Nephron progenitor cell (in vitro differentiated cells): Measurements from ENCODE around the gene CERS1.
A peak's percentile ranks its signal among the peaks of the same experiment; 100 is the strongest.

Experiments used
- DNase-seq: peaks from one replicate; pipeline ENCODE4 v3.0.0; 2021
- H3K27ac Mint-ChIP-seq: 2 replicates; pipeline ENCODE4 v1.8.0; 2021; ENCODE audit warnings: mild to moderate bottlenecking, moderate library complexity, mixed read lengths
- H3K27me3 Mint-ChIP-seq: 2 replicates; pipeline ENCODE4 v1.8.0; 2021; ENCODE audit warnings: mild to moderate bottlenecking, low read depth, mixed read lengths; ENCODE audit not compliant: poor library complexity
- H3K36me3 Mint-ChIP-seq: 2 replicates; pipeline ENCODE4 v1.8.0; 2021; ENCODE audit warnings: low read depth, mixed read lengths
- H3K4me1 Mint-ChIP-seq: 2 replicates; pipeline ENCODE4 v1.8.0; 2021; ENCODE audit warnings: mixed read lengths
- H3K4me3 Mint-ChIP-seq: 2 replicates; pipeline ENCODE4 v1.8.0; 2021; ENCODE audit warnings: mild to moderate bottlenecking, moderate library complexity, mixed read lengths
- H3K9me3 Mint-ChIP-seq: 2 replicates; pipeline ENCODE4 v1.8.0; 2021; ENCODE audit warnings: mild to moderate bottlenecking, moderate library complexity, mixed read lengths
- TF ChIP-seq, protein P1 (sequence below): fragments of 200-600 bp; sonication (generic); IDR thresholded peaks from 2 replicates; pipeline ENCODE4 v1.5.0; 2021; ENCODE audit warnings: antibody characterized with exemption

The CERS1 gene

GRCh38 chr19:18845961-18846360, 50.0 kb downstream of the CERS1 start:
- DNase-seq, result no peak
- H3K36me3 Mint-ChIP-seq, result peaks cover 6% of the 10 kb centered on the region
- peaks cover 76% of the 10 kb centered on the region for H3K4me1 Mint-ChIP-seq
- no peaks in the 10 kb centered on the region for H3K9me3 Mint-ChIP-seq
- no peak overlapping the region for H3K27ac Mint-ChIP-seq
- no peak overlapping the region for H3K4me3 Mint-ChIP-seq
- no peaks in the 10 kb centered on the region for H3K27me3 Mint-ChIP-seq
- TF ChIP-seq, protein P1, sequence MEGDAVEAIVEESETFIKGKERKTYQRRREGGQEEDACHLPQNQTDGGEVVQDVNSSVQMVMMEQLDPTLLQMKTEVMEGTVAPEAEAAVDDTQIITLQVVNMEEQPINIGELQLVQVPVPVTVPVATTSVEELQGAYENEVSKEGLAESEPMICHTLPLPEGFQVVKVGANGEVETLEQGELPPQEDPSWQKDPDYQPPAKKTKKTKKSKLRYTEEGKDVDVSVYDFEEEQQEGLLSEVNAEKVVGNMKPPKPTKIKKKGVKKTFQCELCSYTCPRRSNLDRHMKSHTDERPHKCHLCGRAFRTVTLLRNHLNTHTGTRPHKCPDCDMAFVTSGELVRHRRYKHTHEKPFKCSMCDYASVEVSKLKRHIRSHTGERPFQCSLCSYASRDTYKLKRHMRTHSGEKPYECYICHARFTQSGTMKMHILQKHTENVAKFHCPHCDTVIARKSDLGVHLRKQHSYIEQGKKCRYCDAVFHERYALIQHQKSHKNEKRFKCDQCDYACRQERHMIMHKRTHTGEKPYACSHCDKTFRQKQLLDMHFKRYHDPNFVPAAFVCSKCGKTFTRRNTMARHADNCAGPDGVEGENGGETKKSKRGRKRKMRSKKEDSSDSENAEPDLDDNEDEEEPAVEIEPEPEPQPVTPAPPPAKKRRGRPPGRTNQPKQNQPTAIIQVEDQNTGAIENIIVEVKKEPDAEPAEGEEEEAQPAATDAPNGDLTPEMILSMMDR, result no peak

DNA sequence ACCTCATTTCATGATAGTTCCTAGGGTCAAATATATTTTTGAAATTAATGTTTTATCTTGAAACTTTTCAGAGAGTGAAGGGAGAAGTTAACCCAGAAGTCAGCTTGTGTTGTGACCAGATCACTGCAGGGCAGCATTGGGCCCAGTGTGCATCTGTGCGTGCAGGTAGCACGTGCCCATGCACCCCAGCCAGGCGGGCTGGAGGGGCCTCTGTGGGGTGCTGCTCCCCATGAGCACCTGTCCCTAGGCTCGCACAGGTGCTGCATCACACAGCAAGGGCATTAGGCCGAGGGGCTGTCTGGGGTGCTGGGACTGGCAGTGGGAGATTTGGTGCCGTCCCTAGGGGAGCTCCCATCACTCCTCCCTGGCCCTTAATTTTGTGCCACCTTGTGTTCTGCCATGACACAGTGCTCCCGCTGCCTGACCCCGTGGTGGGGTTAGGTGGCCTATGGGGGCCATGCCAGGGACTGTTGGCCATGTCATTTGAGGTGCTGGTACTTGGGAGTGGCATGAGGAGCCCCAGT, 51.1 kb downstream of the CERS1 start:
- TF ChIP-seq, protein P1, result no peak
- Mint-ChIP-seq H3K27me3 (no peaks in the 10 kb centered on the region), H3K4me3 (no peak overlapping the region), H3K36me3 (peaks cover 6% of the 10 kb centered on the region), H3K27ac (no peak overlapping the region), H3K4me1 (peaks cover 76% of the 10 kb centered on the region), H3K9me3 (no peaks in the 10 kb centered on the region)
- no peak for DNase-seq

- H3K27ac Mint-ChIP-seq, result no peak overlapping the region
- H3K4me3 Mint-ChIP-seq, result no peak overlapping the region
- TF ChIP-seq, protein P1, result no peak
- H3K27me3 Mint-ChIP-seq, result no peaks in the 10 kb centered on the region
- no peaks in the 10 kb centered on the region for H3K9me3 Mint-ChIP-seq
- peaks cover 6% of the 10 kb centered on the region for H3K36me3 Mint-ChIP-seq
- no peak for DNase-seq
- peaks cover 75% of the 10 kb centered on the region for H3K4me1 Mint-ChIP-seq
Observed at GRCh38 chr19:18843960-18844359, 52.0 kb downstream of the CERS1 start.

- Mint-ChIP-seq H3K36me3 (peaks cover 20% of the 10 kb centered on the region), H3K27ac (peak overlapping the region; percentile 49), H3K4me3 (no peak overlapping the region)
Observed at GRCh38 chr19:18842166-18842565, 53.8 kb downstream of the CERS1 start.

GRCh38 chr19:18841400-18841799, 54.6 kb downstream of the CERS1 start:
- Mint-ChIP-seq H3K9me3 (no peaks in the 10 kb centered on the region), H3K36me3 (peaks cover 24% of the 10 kb centered on the region), H3K27ac (no peak overlapping the region), H3K4me1 (peaks cover 69% of the 10 kb centered on the region), H3K27me3 (no peaks in the 10 kb centered on the region), H3K4me3 (no peak overlapping the region)
- no peak for DNase-seq
- TF ChIP-seq, protein P1, result no peak

More at GRCh38 chr19:18842166-18842565, 53.8 kb downstream of the CERS1 start:
- TF ChIP-seq, protein P1, result no peak
- peaks cover 72% of the 10 kb centered on the region for H3K4me1 Mint-ChIP-seq
- no peaks in the 10 kb centered on the region for H3K9me3 Mint-ChIP-seq
- H3K27me3 Mint-ChIP-seq, result no peaks in the 10 kb centered on the region
- no peak for DNase-seq
